Fibroblast of villous mesenchyme (primary cell): ENCODE measurements around the gene TMEM269. TPM values are rescaled to one million over a fixed set of nuclear protein-coding genes. Genes with fewer than 3 reads are reported as not detected.
"Not testable (repeated sequence)": the region's sequence is repeated elsewhere in the genome, so short reads cannot be mapped to it uniquely, and the experiment has no call there.

Experiments
- DNase-seq: peaks from one replicate; pipeline ENCODE4 v3.0.0-alpha.2; 2010; ENCODE audit warnings: low read depth
- H3K4me3 ChIP-seq: 2 replicates; pipeline ENCODE4 v1.5.1; 2011; ENCODE audit warnings: low read depth, mild to moderate bottlenecking, low read length
- total RNA-seq: library from RNA; depleted of rRNA; stranded (reverse); fragments of >200 nt; gene quantifications from 2 replicates; pipeline ENCODE4 v1.2.3, GENCODE V29; 2012
- TF ChIP-seq, protein P1 (sequence below): IDR thresholded peaks from 2 replicates; pipeline ENCODE4 v1.5.1; 2012; ENCODE audit warnings: low read depth, mild to moderate bottlenecking, low read length; ENCODE audit not compliant: insufficient read depth

TMEM269 gene
- total RNA-seq, 1 donor, result under 0.01 TPM

DNA sequence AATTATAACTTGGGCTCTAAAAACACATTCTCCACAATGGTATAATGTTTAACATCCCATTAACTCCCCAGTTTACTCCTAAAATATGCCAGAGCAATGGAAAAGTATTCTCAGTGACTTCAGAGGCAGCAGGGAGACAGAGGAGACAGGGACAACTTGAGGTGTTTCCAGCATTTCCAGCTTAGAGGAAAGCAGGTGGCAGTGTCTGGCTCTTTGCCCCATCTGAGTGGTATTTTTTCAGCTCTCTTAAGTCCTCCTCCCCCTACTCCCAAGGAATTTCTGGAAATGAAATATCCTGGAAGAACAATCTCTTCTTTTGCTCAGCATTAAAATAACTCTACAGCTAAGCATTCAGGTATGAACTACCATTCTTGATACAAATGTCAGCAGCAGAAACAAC lies 21.4 kb downstream of the TMEM269 start:
- TF ChIP-seq, protein P1, sequence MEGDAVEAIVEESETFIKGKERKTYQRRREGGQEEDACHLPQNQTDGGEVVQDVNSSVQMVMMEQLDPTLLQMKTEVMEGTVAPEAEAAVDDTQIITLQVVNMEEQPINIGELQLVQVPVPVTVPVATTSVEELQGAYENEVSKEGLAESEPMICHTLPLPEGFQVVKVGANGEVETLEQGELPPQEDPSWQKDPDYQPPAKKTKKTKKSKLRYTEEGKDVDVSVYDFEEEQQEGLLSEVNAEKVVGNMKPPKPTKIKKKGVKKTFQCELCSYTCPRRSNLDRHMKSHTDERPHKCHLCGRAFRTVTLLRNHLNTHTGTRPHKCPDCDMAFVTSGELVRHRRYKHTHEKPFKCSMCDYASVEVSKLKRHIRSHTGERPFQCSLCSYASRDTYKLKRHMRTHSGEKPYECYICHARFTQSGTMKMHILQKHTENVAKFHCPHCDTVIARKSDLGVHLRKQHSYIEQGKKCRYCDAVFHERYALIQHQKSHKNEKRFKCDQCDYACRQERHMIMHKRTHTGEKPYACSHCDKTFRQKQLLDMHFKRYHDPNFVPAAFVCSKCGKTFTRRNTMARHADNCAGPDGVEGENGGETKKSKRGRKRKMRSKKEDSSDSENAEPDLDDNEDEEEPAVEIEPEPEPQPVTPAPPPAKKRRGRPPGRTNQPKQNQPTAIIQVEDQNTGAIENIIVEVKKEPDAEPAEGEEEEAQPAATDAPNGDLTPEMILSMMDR, result no peak
- no peak for DNase-seq
- H3K4me3 ChIP-seq, result no peak overlapping the region

DNA sequence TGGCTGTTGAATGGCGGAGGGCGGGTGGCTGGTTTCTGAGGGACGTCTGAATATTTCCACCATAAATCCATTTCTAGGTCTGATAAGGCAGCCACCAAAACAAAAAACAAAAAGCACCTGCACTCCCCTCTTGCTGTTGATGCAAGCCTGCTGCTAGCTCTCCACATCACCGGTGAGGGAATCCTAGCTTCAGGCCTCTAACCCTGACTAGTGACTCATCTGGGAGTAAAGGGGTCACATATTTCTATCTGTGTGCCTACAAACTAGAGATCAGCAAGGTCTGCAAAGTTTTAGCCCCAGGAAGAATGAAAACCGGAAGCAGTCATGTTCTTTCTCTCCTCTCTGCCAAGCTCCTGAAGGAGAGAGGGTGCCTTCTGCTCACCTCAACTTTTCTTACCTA lies 21.8 kb downstream of the TMEM269 start:
- TF ChIP-seq, protein P1, result no peak
- H3K4me3 ChIP-seq, result no peak overlapping the region
- no peak for DNase-seq

DNA sequence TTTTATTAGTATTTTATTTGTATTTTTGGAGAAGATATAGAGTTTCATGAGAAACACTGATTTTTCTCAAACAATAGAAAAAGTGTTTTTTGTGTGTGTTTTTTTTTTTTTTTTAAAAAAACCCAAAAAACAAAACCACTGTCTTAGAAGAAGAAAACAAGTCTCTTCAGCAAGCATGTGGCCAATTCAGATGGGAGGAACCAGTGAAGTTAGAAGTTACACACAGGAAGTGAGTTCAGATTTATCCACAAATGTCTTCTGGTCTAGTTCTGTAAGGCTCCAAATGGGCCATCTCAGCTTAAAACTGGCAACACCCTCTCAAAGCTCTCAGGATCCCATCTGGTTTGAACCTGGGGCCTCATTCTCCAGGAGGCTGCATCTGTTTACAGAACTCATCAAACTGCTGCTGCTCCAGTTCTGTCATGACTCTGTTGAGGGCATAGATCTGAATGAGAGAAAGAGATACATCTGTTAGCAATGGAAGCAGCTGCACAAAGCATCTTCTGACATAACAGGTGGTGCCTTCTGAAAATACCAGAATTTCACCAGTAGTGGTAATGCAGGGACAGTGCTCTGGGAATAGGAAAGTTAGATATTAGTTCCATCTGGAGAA lies 22.4 kb downstream of the TMEM269 start:
- H3K4me3 ChIP-seq, result no peak overlapping the region
- DNase-seq, result no peak
- TF ChIP-seq, protein P1, result no peak

DNA sequence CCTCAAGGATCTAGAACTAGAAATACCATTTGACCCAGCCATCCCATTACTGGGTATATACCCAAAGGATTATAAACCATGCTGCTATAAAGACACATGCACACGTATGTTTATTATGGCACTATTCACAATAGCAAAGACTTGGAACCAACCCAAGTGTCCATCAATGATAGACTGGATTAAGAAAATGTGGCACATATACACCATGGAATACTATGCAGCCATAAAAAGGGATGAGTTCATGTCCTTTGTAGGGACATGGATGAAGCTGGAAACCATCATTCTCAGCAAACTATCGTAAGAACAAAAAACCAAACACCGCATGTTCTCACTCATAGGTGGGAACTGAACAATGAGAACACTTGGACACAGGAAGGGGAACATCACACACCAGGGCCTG lies 30.0 kb downstream of the TMEM269 start:
- H3K4me3 ChIP-seq, DNase-seq: not testable (repeated sequence)

DNA sequence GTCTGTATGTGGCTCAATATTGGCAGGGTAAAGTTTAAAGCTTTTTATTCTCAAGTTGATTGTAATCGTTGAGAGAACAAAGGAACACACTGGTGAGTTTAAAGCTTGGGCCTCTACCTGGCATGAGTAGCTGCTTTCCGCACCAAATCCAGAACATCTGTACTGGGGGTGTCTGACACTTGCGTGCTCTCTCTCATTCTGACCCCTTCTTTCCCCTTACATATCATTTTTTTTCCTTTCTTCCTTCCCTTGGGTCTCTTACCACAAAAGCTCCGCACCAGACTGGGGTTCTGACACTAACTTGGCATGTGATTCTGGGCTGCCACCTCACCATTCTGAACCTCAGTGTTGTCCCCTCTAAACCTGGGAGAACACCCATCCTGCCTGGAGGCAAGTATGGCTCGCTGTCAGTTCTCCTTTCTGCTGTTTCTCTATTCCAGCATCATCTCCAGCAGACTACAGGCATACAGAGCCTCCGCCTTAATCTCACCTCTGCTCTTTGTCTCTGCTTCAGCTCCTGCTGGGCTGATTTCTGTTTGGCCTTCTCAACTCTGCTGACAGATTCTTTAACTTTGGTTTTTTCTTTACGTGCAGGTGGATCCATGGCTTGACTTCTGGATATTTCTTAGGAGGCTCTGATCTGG lies 31.3 kb downstream of the TMEM269 start:
- H3K4me3 ChIP-seq, result peak overlapping the region; percentile 77
- TF ChIP-seq, protein P1, result no peak
- no peak for DNase-seq

DNA sequence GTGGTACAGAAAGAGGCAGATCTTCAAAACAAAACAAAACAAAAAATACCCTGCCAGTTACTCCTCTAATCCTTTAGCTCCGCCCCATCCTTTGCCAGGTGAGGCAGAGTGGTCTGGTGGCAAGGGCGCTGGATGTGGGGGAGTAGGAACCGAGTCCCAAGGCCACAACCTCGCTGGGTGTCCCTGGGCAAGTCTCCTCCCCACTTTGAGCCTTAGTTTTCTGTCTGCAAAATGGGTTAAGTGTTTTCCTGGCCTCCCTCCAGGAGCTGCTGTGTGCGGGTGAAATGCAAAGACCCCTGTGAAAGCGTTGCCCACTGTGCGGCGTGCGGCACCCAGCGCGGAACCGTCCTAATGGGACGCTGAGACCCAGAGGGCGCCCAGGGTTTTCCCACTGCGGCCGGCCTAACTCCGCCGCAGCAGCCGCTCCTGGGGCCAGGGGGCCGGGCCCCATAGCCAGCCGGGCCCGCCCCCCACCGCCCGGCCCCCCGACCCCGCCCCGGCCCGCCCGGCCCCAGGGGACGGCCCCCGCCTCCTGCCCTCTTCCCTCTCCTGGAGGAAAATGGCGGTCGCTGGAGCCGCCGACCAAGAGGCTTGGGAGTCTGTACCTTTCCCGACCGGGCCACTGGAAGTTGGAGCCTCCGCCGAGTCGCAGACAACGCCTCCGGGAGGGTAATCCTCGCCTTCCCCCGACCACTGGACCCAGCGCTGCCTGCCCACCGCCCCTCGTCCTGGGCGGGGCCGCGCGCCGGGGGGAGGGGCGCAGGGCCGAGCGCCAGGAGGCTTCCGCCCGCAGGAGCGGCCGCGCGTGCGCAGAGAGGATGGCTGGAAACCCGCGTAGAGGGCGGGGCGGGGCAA lies 32.0 kb downstream of the TMEM269 start, which contains the start of the genes ERMAP and SVBP:
Gene ERMAP (plus strand): TSS at position 538 of the 855 bp plus-strand sequence. CDS start 13,327 bp downstream, outside the sequence.
Gene SVBP (minus strand): TSS at position 813 of the 855 bp plus-strand sequence. CDS start 853 bp downstream, outside the sequence.
- TF ChIP-seq, protein P1, result no peak
- peak within 1 kb of the TSS; percentile 77 for H3K4me3 ChIP-seq
- DNase-seq, result peak; percentile 88

DNA sequence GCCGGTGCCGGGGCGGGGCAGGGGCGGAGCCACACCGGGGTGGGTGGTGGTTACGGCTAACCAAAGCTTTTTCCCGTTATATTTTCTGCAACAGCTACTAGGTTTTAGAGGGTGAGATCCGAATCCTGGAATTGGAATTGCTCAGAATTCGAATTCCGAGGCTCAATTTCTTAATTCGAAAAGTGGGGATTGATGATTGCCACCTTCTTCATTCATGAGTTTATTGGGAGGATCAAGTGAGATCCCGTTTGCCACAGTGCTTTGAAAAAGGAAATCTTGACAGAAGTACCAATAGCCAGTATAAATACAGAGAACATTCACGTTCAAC lies 32.6 kb downstream of the TMEM269 start:
- peak overlapping the region; percentile 66 for H3K4me3 ChIP-seq
- DNase-seq, result no peak
- TF ChIP-seq, protein P1, result no peak
